HG02885 (cell line): ENCODE results near the gene PLP1.
"Not testable (repeated sequence)": the region's sequence is repeated elsewhere in the genome, so short reads cannot be mapped to it uniquely, and the experiment has no call there.

ENCODE experiments used
- ATAC-seq: cut with Tn5 transposase; IDR thresholded peaks from one replicate; pipeline ENCODE4 v1.9.1; 2021; ENCODE audit warnings: mild to moderate bottlenecking; ENCODE audit not compliant: unreplicated experiment, poor library complexity

PLP1 gene

GRCh38 chrX:103776546-103776945, at the start of gene PLP1:
PLP1 (plus strand) TSS chrX:103776840; CDS start chrX:103776996, 156 bp downstream.
- ATAC-seq: no peak

- ATAC-seq: no peak
Observed at GRCh38 chrX:103727115-103727514, 49.5 kb upstream of the PLP1 start.

- ATAC-seq: no peak
Observed at GRCh38 chrX:103729015-103729414, 47.6 kb upstream of the PLP1 start.

- ATAC-seq: no peak
Observed at GRCh38 chrX:103730147-103730795, 46.4 kb upstream of the PLP1 start.

- no peak for ATAC-seq
Observed at GRCh38 chrX:103730796-103731493, 45.7 kb upstream of the PLP1 start.

GRCh38 chrX:103733017-103733416, 43.6 kb upstream of the PLP1 start:
- ATAC-seq: no peak

- ATAC-seq: no peak
Observed at GRCh38 chrX:103734125-103734760, 42.4 kb upstream of the PLP1 start.

GRCh38 chrX:103737696-103738095, 38.9 kb upstream of the PLP1 start:
- no peak for ATAC-seq

GRCh38 chrX:103739421-103739820, 37.2 kb upstream of the PLP1 start:
- no peak for ATAC-seq

- ATAC-seq: no peak
Observed at GRCh38 chrX:103741879-103742278, 34.8 kb upstream of the PLP1 start.

- no peak for ATAC-seq
Observed at GRCh38 chrX:103742339-103742738, 34.3 kb upstream of the PLP1 start.

- no peak for ATAC-seq
Observed at GRCh38 chrX:103747163-103747562, 29.5 kb upstream of the PLP1 start.

- ATAC-seq: no peak
Observed at GRCh38 chrX:103754401-103754800, 22.2 kb upstream of the PLP1 start.

- ATAC-seq: no peak
Observed at GRCh38 chrX:103756736-103757135, 19.9 kb upstream of the PLP1 start.

- ATAC-seq: no peak
Observed at GRCh38 chrX:103758555-103758954, 18.1 kb upstream of the PLP1 start.

- not testable (repeated sequence) for ATAC-seq
Observed at GRCh38 chrX:103763541-103763940, 13.1 kb upstream of the PLP1 start.

GRCh38 chrX:103766813-103767555, 9.7 kb upstream of the PLP1 start:
- not testable (repeated sequence) for ATAC-seq

- no peak for ATAC-seq
Observed at GRCh38 chrX:103773445-103773844, 3.2 kb upstream of the PLP1 start.

- ATAC-seq: no peak
Observed at GRCh38 chrX:103774070-103774642, 2.5 kb upstream of the PLP1 start.

GRCh38 chrX:103779141-103779789, 2.6 kb downstream of the PLP1 start:
- ATAC-seq: no peak
